ENCODE measurements around the gene MINAR1.

DNA sequence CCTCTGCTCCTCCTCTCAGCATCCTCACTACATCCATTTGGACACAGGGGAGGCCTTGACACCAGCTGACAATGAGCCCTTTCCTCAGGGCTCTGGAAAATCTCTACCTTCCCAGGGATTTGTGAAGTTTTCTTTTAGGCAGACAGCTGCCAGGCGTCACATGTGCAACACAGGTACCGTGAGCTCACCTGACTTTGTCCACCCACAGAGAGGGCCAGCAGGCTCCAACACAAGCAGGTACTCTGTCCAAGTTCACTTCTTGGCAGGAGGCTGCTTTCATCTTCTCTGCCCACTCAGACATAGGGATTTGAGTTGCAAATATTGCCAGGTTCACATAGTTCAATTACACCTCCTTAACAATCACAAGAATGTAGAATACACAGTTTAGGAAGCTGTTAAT is 15.3 kb upstream of the MINAR1 start:
- TF ChIP-seq, protein P1, sequence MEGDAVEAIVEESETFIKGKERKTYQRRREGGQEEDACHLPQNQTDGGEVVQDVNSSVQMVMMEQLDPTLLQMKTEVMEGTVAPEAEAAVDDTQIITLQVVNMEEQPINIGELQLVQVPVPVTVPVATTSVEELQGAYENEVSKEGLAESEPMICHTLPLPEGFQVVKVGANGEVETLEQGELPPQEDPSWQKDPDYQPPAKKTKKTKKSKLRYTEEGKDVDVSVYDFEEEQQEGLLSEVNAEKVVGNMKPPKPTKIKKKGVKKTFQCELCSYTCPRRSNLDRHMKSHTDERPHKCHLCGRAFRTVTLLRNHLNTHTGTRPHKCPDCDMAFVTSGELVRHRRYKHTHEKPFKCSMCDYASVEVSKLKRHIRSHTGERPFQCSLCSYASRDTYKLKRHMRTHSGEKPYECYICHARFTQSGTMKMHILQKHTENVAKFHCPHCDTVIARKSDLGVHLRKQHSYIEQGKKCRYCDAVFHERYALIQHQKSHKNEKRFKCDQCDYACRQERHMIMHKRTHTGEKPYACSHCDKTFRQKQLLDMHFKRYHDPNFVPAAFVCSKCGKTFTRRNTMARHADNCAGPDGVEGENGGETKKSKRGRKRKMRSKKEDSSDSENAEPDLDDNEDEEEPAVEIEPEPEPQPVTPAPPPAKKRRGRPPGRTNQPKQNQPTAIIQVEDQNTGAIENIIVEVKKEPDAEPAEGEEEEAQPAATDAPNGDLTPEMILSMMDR (IDR thresholded peaks at IDR 0.05), result no peak
- TF ChIP-seq POLR2A (IDR thresholded peaks at IDR 0.05), result no peak

Data from lower leg skin (tissue), 3 donors.